ENCODE results near the gene KIAA0319L.
A peak's percentile ranks its signal among the peaks of the same experiment; 100 is the strongest.

KIAA0319L gene

GRCh38 chr1:35535243-35535642 is 22.0 kb downstream of the KIAA0319L start:
- DNase-seq, result no peak

- DNase-seq, result no peak
These were observed 23.6 kb downstream of the KIAA0319L start for GRCh38 chr1:35533586-35533985.

- no peak for DNase-seq
These were observed 24.5 kb downstream of the KIAA0319L start for GRCh38 chr1:35532497-35533223.

- no peak for DNase-seq
These were observed 25.8 kb downstream of the KIAA0319L start for GRCh38 chr1:35531368-35531767.

GRCh38 chr1:35530946-35531345 is 26.3 kb downstream of the KIAA0319L start:
- no peak for DNase-seq

GRCh38 chr1:35530168-35530567 is 27.0 kb downstream of the KIAA0319L start:
- DNase-seq, result no peak

- no peak for DNase-seq
These were observed 33.1 kb downstream of the KIAA0319L start for GRCh38 chr1:35524106-35524505.

- DNase-seq, result no peak
These were observed 37.8 kb downstream of the KIAA0319L start for GRCh38 chr1:35519432-35519831.

GRCh38 chr1:35518183-35518582 is 39.0 kb downstream of the KIAA0319L start:
- no peak for DNase-seq

- DNase-seq, result no peak
These were observed 45.9 kb downstream of the KIAA0319L start for GRCh38 chr1:35511305-35511704.

- DNase-seq, result no peak
These were observed 47.6 kb downstream of the KIAA0319L start for GRCh38 chr1:35509558-35509957.

- DNase-seq, result no peak
These were observed 49.3 kb downstream of the KIAA0319L start for GRCh38 chr1:35507947-35508346.

- DNase-seq, result peak in 1 of 2 donors; percentile 14
These were observed 50.0 kb downstream of the KIAA0319L start for GRCh38 chr1:35506960-35507912.

- peak; percentile 27 to 69 for DNase-seq
These were observed 51.0 kb downstream of the KIAA0319L start for GRCh38 chr1:35505911-35506798.

GRCh38 chr1:35502242-35502641 is 55.0 kb downstream of the KIAA0319L start:
- DNase-seq, result no peak

- DNase-seq, result no peak
These were observed 56.8 kb downstream of the KIAA0319L start for GRCh38 chr1:35500439-35500838.

GRCh38 chr1:35499652-35500176 is 57.5 kb downstream of the KIAA0319L start:
- DNase-seq, result peak; percentile 29 to 46

GRCh38 chr1:35499231-35499630 is 58.0 kb downstream of the KIAA0319L start:
- peak in 1 of 2 donors; percentile 13 for DNase-seq

GRCh38 chr1:35497571-35497970 is 59.6 kb downstream of the KIAA0319L start:
- DNase-seq, result no peak

GRCh38 chr1:35490250-35490649 is 67.0 kb downstream of the KIAA0319L start:
- no peak for DNase-seq

- no peak for DNase-seq
These were observed 68.9 kb downstream of the KIAA0319L start for GRCh38 chr1:35488336-35488735.

- DNase-seq, result no peak
These were observed 70.3 kb downstream of the KIAA0319L start for GRCh38 chr1:35486858-35487408.
